Measurements from ENCODE around the gene OR51V1.
"Not testable (repeated sequence)": the region's sequence is repeated elsewhere in the genome, so short reads cannot be mapped to it uniquely, and the experiment has no call there.

The OR51V1 gene, protein sequence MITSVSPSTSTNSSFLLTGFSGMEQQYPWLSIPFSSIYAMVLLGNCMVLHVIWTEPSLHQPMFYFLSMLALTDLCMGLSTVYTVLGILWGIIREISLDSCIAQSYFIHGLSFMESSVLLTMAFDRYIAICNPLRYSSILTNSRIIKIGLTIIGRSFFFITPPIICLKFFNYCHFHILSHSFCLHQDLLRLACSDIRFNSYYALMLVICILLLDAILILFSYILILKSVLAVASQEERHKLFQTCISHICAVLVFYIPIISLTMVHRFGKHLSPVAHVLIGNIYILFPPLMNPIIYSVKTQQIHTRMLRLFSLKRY

GRCh38 chr11:5200582-5200981, at the start of gene OR51V1:
OR51V1 (minus strand) TSS chr11:5200682; CDS start chr11:5200682, 0 bp downstream.
- no peak within 1 kb of the TSS for H3K4me3 ChIP-seq (ENCODE audit: insufficient read length, low read depth)
- no peak for TF ChIP-seq YY1 (IDR thresholded peaks at IDR 0.05; ENCODE audit: insufficient read depth, insufficient read length)
- TF ChIP-seq ZNF274 (IDR thresholded peaks at IDR 0.05; ENCODE audit: low read depth, low read length) = no peak
- no peak for TF ChIP-seq SUZ12 (IDR thresholded peaks at IDR 0.05; ENCODE audit: extremely low read depth, insufficient read depth, insufficient read length)
- no peaks in the 10 kb centered on the region for H3K4me1 ChIP-seq (ENCODE audit: insufficient read depth, insufficient read length)
- DNase-seq (ENCODE audit: low read depth, low spot score) = no peak
- H3K9me3 ChIP-seq (ENCODE audit: insufficient read depth, low read length) = no peaks in the 10 kb centered on the region
- H3K9ac ChIP-seq (ENCODE audit: insufficient read length, low read depth) = no peak within 1 kb of the TSS
- no peaks in the 10 kb centered on the region for H3K27me3 ChIP-seq (ENCODE audit: insufficient read depth, insufficient read length)
- H3K36me3 ChIP-seq (ENCODE audit: insufficient read depth, insufficient read length, low read length) = no peaks in the 10 kb centered on the region

GRCh38 chr11:5249807-5250396, 49.4 kb upstream of the OR51V1 start, which contains the start of gene HBG1:
HBG1 (minus strand) TSS chr11:5249857; CDS start chr11:5249804, 53 bp downstream.
- H3K36me3 ChIP-seq (ENCODE audit: insufficient read depth, insufficient read length, low read length); DNase-seq (ENCODE audit: low read depth, low spot score); H3K9me3 ChIP-seq (ENCODE audit: insufficient read depth, low read length); H3K9ac ChIP-seq (ENCODE audit: insufficient read length, low read depth); H3K4me1 ChIP-seq (ENCODE audit: insufficient read depth, insufficient read length); H3K27me3 ChIP-seq (ENCODE audit: insufficient read depth, insufficient read length); H3K4me3 ChIP-seq (ENCODE audit: insufficient read length, low read depth): not testable (repeated sequence)

DNA sequence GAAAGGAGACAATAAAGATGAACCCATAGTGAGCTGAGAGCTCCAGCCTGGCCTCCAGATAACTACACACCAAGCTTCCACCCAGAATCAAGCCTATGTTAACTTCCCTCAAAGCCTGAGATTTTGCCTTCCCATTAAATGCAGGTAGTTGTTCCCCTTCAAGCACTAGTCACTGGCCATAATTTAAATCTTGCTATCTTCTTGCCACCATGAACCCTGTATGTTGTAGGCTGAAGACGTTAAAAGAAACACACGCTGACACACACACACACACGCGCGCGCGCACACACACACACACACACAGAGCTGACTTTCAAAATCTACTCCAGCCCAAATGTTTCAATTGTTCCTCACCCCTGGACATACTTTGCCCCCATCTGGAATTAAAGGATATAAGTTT, 48.0 kb upstream of the OR51V1 start:
- H3K9me3 ChIP-seq (ENCODE audit: insufficient read depth, low read length); H3K4me3 ChIP-seq (ENCODE audit: insufficient read length, low read depth); H3K4me1 ChIP-seq (ENCODE audit: insufficient read depth, insufficient read length); H3K36me3 ChIP-seq (ENCODE audit: insufficient read depth, insufficient read length, low read length); H3K27me3 ChIP-seq (ENCODE audit: insufficient read depth, insufficient read length); H3K9ac ChIP-seq (ENCODE audit: insufficient read length, low read depth); DNase-seq (ENCODE audit: low read depth, low spot score): not testable (repeated sequence)

DNA sequence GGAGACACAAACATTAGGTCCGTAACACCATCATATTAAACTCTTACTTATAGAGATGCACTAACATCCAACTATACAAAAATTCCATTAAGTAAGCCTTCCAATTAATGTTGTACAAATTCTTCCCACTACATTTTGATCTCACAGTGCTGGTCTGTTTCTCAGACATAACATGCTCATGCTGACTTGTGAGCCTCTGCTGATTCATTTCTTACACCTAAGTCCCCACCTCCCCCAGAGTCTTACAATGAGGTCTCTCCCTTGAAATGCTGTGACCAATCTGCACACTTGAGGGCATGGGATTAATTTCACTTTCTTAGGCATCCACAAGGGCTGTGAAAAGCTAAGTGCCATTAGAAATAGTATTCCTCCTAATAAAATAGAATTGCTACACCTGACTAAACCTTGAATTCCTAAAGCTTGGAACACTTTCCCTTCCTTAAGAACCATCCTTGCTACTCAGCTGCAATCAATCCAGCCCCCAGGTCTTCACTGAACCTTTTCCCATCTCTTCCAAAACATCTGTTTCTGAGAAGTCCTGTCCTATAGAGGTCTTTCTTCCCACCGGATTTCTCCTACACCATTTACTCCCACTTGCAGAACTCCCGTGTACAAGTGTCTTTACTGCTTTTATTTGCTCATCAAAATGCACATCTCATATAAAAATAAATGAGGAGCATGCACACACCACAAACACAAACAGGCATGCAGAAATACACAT, 47.1 kb upstream of the OR51V1 start:
- Histone ChIP-seq H3K4me3 (ENCODE audit: insufficient read length, low read depth) (no peak overlapping the region), H3K9ac (ENCODE audit: insufficient read length, low read depth) (no peak overlapping the region), H3K36me3 (ENCODE audit: insufficient read depth, insufficient read length, low read length) (no peaks in the 10 kb centered on the region)

GRCh38 chr11:5246772-5247471, 46.4 kb upstream of the OR51V1 start:
- H3K36me3 ChIP-seq (ENCODE audit: insufficient read depth, insufficient read length, low read length) = no peaks in the 10 kb centered on the region
- no peak for DNase-seq (ENCODE audit: low read depth, low spot score)
- no peaks in the 10 kb centered on the region for H3K27me3 ChIP-seq (ENCODE audit: insufficient read depth, insufficient read length)
- H3K4me1 ChIP-seq (ENCODE audit: insufficient read depth, insufficient read length) = no peaks in the 10 kb centered on the region
- TF ChIP-seq SUZ12 (IDR thresholded peaks at IDR 0.05; ENCODE audit: extremely low read depth, insufficient read depth, insufficient read length) = no peak
- TF ChIP-seq ZNF274 (IDR thresholded peaks at IDR 0.05; ENCODE audit: low read depth, low read length) = no peak
- no peak for TF ChIP-seq YY1 (IDR thresholded peaks at IDR 0.05; ENCODE audit: insufficient read depth, insufficient read length)
- H3K4me3 ChIP-seq (ENCODE audit: insufficient read length, low read depth) = no peak overlapping the region
- no peaks in the 10 kb centered on the region for H3K9me3 ChIP-seq (ENCODE audit: insufficient read depth, low read length)
- H3K9ac ChIP-seq (ENCODE audit: insufficient read length, low read depth) = no peak overlapping the region

More for the DNA sequence above, 47.1 kb upstream of the OR51V1 start:
- H3K9me3 ChIP-seq (ENCODE audit: insufficient read depth, low read length) = no peaks in the 10 kb centered on the region
- H3K4me1 ChIP-seq (ENCODE audit: insufficient read depth, insufficient read length) = no peaks in the 10 kb centered on the region
- TF ChIP-seq YY1 (IDR thresholded peaks at IDR 0.05; ENCODE audit: insufficient read depth, insufficient read length) (no peak), SUZ12 (IDR thresholded peaks at IDR 0.05; ENCODE audit: extremely low read depth, insufficient read depth, insufficient read length) (no peak), ZNF274 (IDR thresholded peaks at IDR 0.05; ENCODE audit: low read depth, low read length) (no peak)
- DNase-seq (ENCODE audit: low read depth, low spot score) = no peak
- no peaks in the 10 kb centered on the region for H3K27me3 ChIP-seq (ENCODE audit: insufficient read depth, insufficient read length)

GRCh38 chr11:5245155-5245554, 44.7 kb upstream of the OR51V1 start:
- Histone ChIP-seq H3K36me3 (ENCODE audit: insufficient read depth, insufficient read length, low read length) (no peaks in the 10 kb centered on the region), H3K9me3 (ENCODE audit: insufficient read depth, low read length) (no peaks in the 10 kb centered on the region), H3K4me3 (ENCODE audit: insufficient read length, low read depth) (no peak overlapping the region), H3K9ac (ENCODE audit: insufficient read length, low read depth) (no peak overlapping the region), H3K27me3 (ENCODE audit: insufficient read depth, insufficient read length) (no peaks in the 10 kb centered on the region), H3K4me1 (ENCODE audit: insufficient read depth, insufficient read length) (no peaks in the 10 kb centered on the region)
- DNase-seq (ENCODE audit: low read depth, low spot score) = no peak
- no peak for TF ChIP-seq ZNF274 (IDR thresholded peaks at IDR 0.05; ENCODE audit: low read depth, low read length)
- TF ChIP-seq SUZ12 (IDR thresholded peaks at IDR 0.05; ENCODE audit: extremely low read depth, insufficient read depth, insufficient read length) = no peak
- no peak for TF ChIP-seq YY1 (IDR thresholded peaks at IDR 0.05; ENCODE audit: insufficient read depth, insufficient read length)

GRCh38 chr11:5243816-5244180, 43.3 kb upstream of the OR51V1 start:
- no peak for DNase-seq (ENCODE audit: low read depth, low spot score)
- no peaks in the 10 kb centered on the region for H3K9me3 ChIP-seq (ENCODE audit: insufficient read depth, low read length)
- no peak overlapping the region for H3K4me3 ChIP-seq (ENCODE audit: insufficient read length, low read depth)
- H3K36me3 ChIP-seq (ENCODE audit: insufficient read depth, insufficient read length, low read length) = no peaks in the 10 kb centered on the region
- H3K27me3 ChIP-seq (ENCODE audit: insufficient read depth, insufficient read length) = no peaks in the 10 kb centered on the region
- TF ChIP-seq ZNF274 (IDR thresholded peaks at IDR 0.05; ENCODE audit: low read depth, low read length) (no peak), SUZ12 (IDR thresholded peaks at IDR 0.05; ENCODE audit: extremely low read depth, insufficient read depth, insufficient read length) (no peak), YY1 (IDR thresholded peaks at IDR 0.05; ENCODE audit: insufficient read depth, insufficient read length) (no peak)
- H3K9ac ChIP-seq (ENCODE audit: insufficient read length, low read depth) = no peak overlapping the region
- no peaks in the 10 kb centered on the region for H3K4me1 ChIP-seq (ENCODE audit: insufficient read depth, insufficient read length)

All from NT2/D1 (cell line).